ENCODE measurements around the gene TMEM79.

Gene TMEM79

GRCh38 chr1:156266051-156266450 lies 18.1 kb upstream of the TMEM79 start:
- DNase-seq = no peak

GRCh38 chr1:156268336-156268735 lies 15.8 kb upstream of the TMEM79 start:
- no peak for DNase-seq

GRCh38 chr1:156270314-156270713 lies 13.8 kb upstream of the TMEM79 start:
- DNase-seq = no peak

- DNase-seq = no peak
Measured at GRCh38 chr1:156276532-156276931, 7.6 kb upstream of the TMEM79 start.

GRCh38 chr1:156276966-156277381 lies 7.2 kb upstream of the TMEM79 start:
- DNase-seq = no peak

GRCh38 chr1:156279837-156280236 lies 4.3 kb upstream of the TMEM79 start:
- DNase-seq = no peak

GRCh38 chr1:156281281-156281680 lies 2.8 kb upstream of the TMEM79 start:
- DNase-seq = no peak

- DNase-seq = no peak
Measured at GRCh38 chr1:156281693-156282478, 2.2 kb upstream of the TMEM79 start.

GRCh38 chr1:156282479-156283222 lies 1.5 kb upstream of the TMEM79 start, which contains the start of gene SMG5:
SMG5 (minus strand) TSS chr1:156282825; CDS start chr1:156282680, 145 bp downstream.
- peak; percentile 99 for DNase-seq

- DNase-seq = no peak
Measured at GRCh38 chr1:156283521-156283920, 604 bp upstream of the TMEM79 start.

- no peak for DNase-seq
Measured at GRCh38 chr1:156284757-156285156, 632 bp downstream of the TMEM79 start.

- DNase-seq = no peak
Measured at GRCh38 chr1:156285437-156285836, 1.3 kb downstream of the TMEM79 start.

- no peak for DNase-seq
Measured at GRCh38 chr1:156286061-156286460, 1.9 kb downstream of the TMEM79 start.

- no peak for DNase-seq
Measured at GRCh38 chr1:156289857-156290256, 5.7 kb downstream of the TMEM79 start.

- DNase-seq = peak; percentile 88
Measured at GRCh38 chr1:156291226-156292061, 7.3 kb downstream of the TMEM79 start.

- DNase-seq = no peak
Measured at GRCh38 chr1:156293098-156293434, 8.9 kb downstream of the TMEM79 start.

- DNase-seq = no peak
Measured at GRCh38 chr1:156293895-156294294, 9.8 kb downstream of the TMEM79 start.

GRCh38 chr1:156295391-156295947 lies 11.3 kb downstream of the TMEM79 start, which contains the start of gene GLMP:
GLMP (minus strand) TSS chr1:156295679; CDS start chr1:156295645, 34 bp downstream.
- DNase-seq = peak; percentile 63

GRCh38 chr1:156298852-156299357 lies 14.8 kb downstream of the TMEM79 start, which contains the start of gene VHLL:
VHLL (minus strand) TSS chr1:156299307; CDS start chr1:156299189, 118 bp downstream.
- no peak for DNase-seq

GRCh38 chr1:156303241-156303640 lies 19.1 kb downstream of the TMEM79 start:
- no peak for DNase-seq

GRCh38 chr1:156305215-156305614 lies 21.1 kb downstream of the TMEM79 start:
- no peak for DNase-seq

- DNase-seq = no peak
Measured at GRCh38 chr1:156308078-156308477, 24.0 kb downstream of the TMEM79 start.

- no peak for DNase-seq
Measured at GRCh38 chr1:156310962-156311361, 26.8 kb downstream of the TMEM79 start.
